ENCODE data around the gene NPTX2. TPM values are rescaled to one million over a fixed set of nuclear protein-coding genes. Genes with fewer than 3 reads are reported as not detected.

NPTX2 gene
- total RNA-seq, 1 experiment from 2014 or later = not detected

DNA sequence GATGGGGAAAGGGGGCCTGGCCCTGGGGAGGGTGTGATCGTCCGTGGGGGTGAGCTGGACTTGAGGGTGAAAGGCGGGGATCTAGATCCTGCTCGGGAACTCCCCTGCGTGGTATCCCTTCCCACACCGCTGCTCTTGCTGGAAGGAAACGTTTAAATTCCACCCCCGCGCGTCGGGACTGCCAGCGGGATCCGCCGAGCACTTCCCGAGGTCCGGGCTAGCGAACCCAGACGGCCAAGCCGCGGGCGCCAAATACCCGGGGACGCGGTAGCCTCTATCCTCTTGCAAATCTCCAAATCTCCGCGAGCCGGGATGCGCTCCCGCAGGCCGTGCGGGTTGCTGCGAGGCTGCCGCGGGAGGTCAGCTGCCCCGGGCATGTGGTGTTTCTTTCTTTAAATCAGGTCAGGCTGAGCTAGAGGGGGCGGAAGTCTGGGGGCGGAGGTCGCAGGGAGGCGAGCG is 904 bp downstream of the NPTX2 start:
- CTCF ChIA-PET = interaction anchor here (0.6 kb wide), 1 partner anchor 217 kb away, joined by 14 read pairs; the partner anchor contains the start of gene BAIAP2L1
- no TSS peak for BruUV-seq (replicated peaks)
- H3F3A ChIP-seq (ENCODE audit: insufficient read depth, low read depth) = no peaks in the 10 kb centered on the region

DNA sequence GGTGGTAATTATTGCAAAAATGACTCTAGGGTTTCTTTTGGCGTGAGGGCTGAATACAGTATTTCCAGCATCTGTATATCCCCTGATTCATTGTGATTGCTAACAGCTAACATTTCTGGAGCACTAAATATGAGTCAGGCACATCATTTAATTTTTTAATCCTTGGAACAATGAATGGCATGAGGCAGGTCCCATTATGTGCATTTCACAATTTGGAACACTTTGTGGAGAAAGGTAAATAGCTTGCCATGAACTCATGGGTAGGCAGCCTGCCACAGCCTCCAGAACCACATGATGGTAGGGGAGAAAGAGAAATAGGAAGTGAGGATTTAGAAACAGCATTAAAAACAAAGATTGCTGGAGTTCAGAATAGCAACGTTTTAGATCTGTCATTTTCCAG is 1.7 kb downstream of the NPTX2 start:
- no peaks in the 10 kb centered on the region for H4K20me1 ChIP-seq (ENCODE audit: insufficient read depth)
- intact Hi-C loops (cut with micrococcal nuclease; ENCODE audit: unreplicated experiment) = no loop called here
- no peak overlapping the region for H3K27ac ChIP-seq
- no peak overlapping the region for H2AFZ ChIP-seq
- H3K4me1 ChIP-seq (replicated peaks; ENCODE audit: insufficient read depth) = no peaks in the 10 kb centered on the region
- no peak overlapping the region for H3K4me2 ChIP-seq
- H3K9me3 ChIP-seq (ENCODE audit: insufficient read depth, low read depth) = no peaks in the 10 kb centered on the region
- BruUV-seq (replicated peaks) = no TSS peak
- ChIA-PET POLR2A (ENCODE audit: unreplicated experiment) (no interaction called here), CTCF (interaction anchor here (0.6 kb wide), 1 partner anchor 218 kb away, joined by 14 read pairs; the partner anchor contains the start of gene BAIAP2L1)
- H3K27me3 ChIP-seq (ENCODE audit: insufficient read depth, low read depth) = peaks cover 53% of the 10 kb centered on the region
- no peaks in the 10 kb centered on the region for H3K79me2 ChIP-seq (ENCODE audit: low read depth)
- no peak for DNase-seq
- H3K36me3 ChIP-seq (ENCODE audit: low read depth) = no peaks in the 10 kb centered on the region
- no peaks in the 10 kb centered on the region for H3K9me2 ChIP-seq (ENCODE audit: insufficient read depth)
- TF ChIP-seq EZH2 (IDR thresholded peaks at IDR 0.05; ENCODE audit: low read depth) = no peak
- TF ChIP-seq, protein P1, sequence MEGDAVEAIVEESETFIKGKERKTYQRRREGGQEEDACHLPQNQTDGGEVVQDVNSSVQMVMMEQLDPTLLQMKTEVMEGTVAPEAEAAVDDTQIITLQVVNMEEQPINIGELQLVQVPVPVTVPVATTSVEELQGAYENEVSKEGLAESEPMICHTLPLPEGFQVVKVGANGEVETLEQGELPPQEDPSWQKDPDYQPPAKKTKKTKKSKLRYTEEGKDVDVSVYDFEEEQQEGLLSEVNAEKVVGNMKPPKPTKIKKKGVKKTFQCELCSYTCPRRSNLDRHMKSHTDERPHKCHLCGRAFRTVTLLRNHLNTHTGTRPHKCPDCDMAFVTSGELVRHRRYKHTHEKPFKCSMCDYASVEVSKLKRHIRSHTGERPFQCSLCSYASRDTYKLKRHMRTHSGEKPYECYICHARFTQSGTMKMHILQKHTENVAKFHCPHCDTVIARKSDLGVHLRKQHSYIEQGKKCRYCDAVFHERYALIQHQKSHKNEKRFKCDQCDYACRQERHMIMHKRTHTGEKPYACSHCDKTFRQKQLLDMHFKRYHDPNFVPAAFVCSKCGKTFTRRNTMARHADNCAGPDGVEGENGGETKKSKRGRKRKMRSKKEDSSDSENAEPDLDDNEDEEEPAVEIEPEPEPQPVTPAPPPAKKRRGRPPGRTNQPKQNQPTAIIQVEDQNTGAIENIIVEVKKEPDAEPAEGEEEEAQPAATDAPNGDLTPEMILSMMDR (conservative IDR thresholded peaks at IDR 0.05) = no peak
- no peak overlapping the region for H3K4me3 ChIP-seq
- H3F3A ChIP-seq (ENCODE audit: insufficient read depth, low read depth) = no peaks in the 10 kb centered on the region

More for the DNA sequence above, 904 bp downstream of the NPTX2 start:
- TF ChIP-seq, protein P1 (conservative IDR thresholded peaks at IDR 0.05) = no peak
- no peak for TF ChIP-seq EZH2 (IDR thresholded peaks at IDR 0.05; ENCODE audit: low read depth)
- H2AFZ ChIP-seq = no peak overlapping the region
- POLR2A ChIA-PET (ENCODE audit: unreplicated experiment) = no interaction called here
- intact Hi-C loops (cut with micrococcal nuclease; ENCODE audit: unreplicated experiment) = no loop called here
- no peak overlapping the region for H3K4me2 ChIP-seq
- H3K4me1 ChIP-seq (replicated peaks; ENCODE audit: insufficient read depth) = no peaks in the 10 kb centered on the region
- no peaks in the 10 kb centered on the region for H3K9me2 ChIP-seq (ENCODE audit: insufficient read depth)
- H4K20me1 ChIP-seq (ENCODE audit: insufficient read depth) = no peaks in the 10 kb centered on the region
- H3K4me3 ChIP-seq = no peak overlapping the region
- DNase-seq = no peak
- peaks cover 45% of the 10 kb centered on the region for H3K27me3 ChIP-seq (ENCODE audit: insufficient read depth, low read depth)
- H3K9me3 ChIP-seq (ENCODE audit: insufficient read depth, low read depth) = no peaks in the 10 kb centered on the region
- no peaks in the 10 kb centered on the region for H3K36me3 ChIP-seq (ENCODE audit: low read depth)
- no peak overlapping the region for H3K27ac ChIP-seq
- no peaks in the 10 kb centered on the region for H3K79me2 ChIP-seq (ENCODE audit: low read depth)

GRCh38 chr7:98619450-98620321 is 2.6 kb downstream of the NPTX2 start:
- BruUV-seq (replicated peaks) = no TSS peak
- no peak for DNase-seq
- intact Hi-C loops (cut with micrococcal nuclease; ENCODE audit: unreplicated experiment) = no loop called here
- H3K36me3 ChIP-seq (ENCODE audit: low read depth) = no peaks in the 10 kb centered on the region
- peak overlapping the region; percentile 52 for H3K4me2 ChIP-seq
- H3K4me1 ChIP-seq (replicated peaks; ENCODE audit: insufficient read depth) = no peaks in the 10 kb centered on the region
- H3K27ac ChIP-seq = no peak overlapping the region
- no peaks in the 10 kb centered on the region for H4K20me1 ChIP-seq (ENCODE audit: insufficient read depth)
- no peak for TF ChIP-seq EZH2 (IDR thresholded peaks at IDR 0.05; ENCODE audit: low read depth)
- TF ChIP-seq, protein P1 (conservative IDR thresholded peaks at IDR 0.05) = no peak
- no peaks in the 10 kb centered on the region for H3K9me2 ChIP-seq (ENCODE audit: insufficient read depth)
- H3K79me2 ChIP-seq (ENCODE audit: low read depth) = no peaks in the 10 kb centered on the region
- no peaks in the 10 kb centered on the region for H3F3A ChIP-seq (ENCODE audit: insufficient read depth, low read depth)
- POLR2A ChIA-PET (ENCODE audit: unreplicated experiment) = no interaction called here
- H3K9me3 ChIP-seq (ENCODE audit: insufficient read depth, low read depth) = no peaks in the 10 kb centered on the region
- CTCF ChIA-PET = no interaction called here
- H2AFZ ChIP-seq = no peak overlapping the region
- no peak overlapping the region for H3K4me3 ChIP-seq
- H3K27me3 ChIP-seq (ENCODE audit: insufficient read depth, low read depth) = peaks cover 62% of the 10 kb centered on the region
